Activated CD4-positive, alpha-beta T cell treated with anti-CD3 and anti-CD28 coated beads for 36 hours (primary cell): ENCODE results near the gene LRRC4C. TPM values are rescaled to one million over a fixed set of nuclear protein-coding genes. Genes with fewer than 3 reads are reported as not detected.
"Not testable (repeated sequence)": the region's sequence is repeated elsewhere in the genome, so short reads cannot be mapped to it uniquely, and the experiment has no call there.

Experiments used
- ATAC-seq: fragments of 200-7000 bp; cut with Tn5 transposase; one replicate; pipeline ENCODE4 v1.10.0; 2021; ENCODE audit warnings: mild to moderate bottlenecking, moderate library complexity
- CTCF ChIA-PET: fragments of 350-600 bp; sonication (Branson Sonifier 250); formaldehyde crosslinking; loops from one replicate; lab custom pipeline; 2021; ENCODE audit warnings: antibody characterized with exemption; lab: Charles Lee
- POLR2A ChIA-PET: fragments of 350-600 bp; sonication (Branson Sonifier 250); formaldehyde crosslinking; loops from one replicate; lab custom pipeline; 2021; ENCODE audit warnings: antibody characterized with exemption, inconsistent platforms; lab: Charles Lee
- DNase-seq: peaks from one replicate; pipeline ENCODE4 v3.0.0-alpha.2; 2020
- H3K27ac Mint-ChIP-seq: one replicate; pipeline ENCODE4 v1.8.0; 2021; ENCODE audit warnings: mixed read lengths
- H3K27me3 Mint-ChIP-seq: one replicate; pipeline ENCODE4 v1.8.0; 2021; ENCODE audit warnings: mixed read lengths
- H3K36me3 Mint-ChIP-seq: one replicate; pipeline ENCODE4 v1.8.0; 2021; ENCODE audit warnings: low read depth, mixed read lengths
- H3K4me1 Mint-ChIP-seq: one replicate; pipeline ENCODE4 v1.8.0; 2021; ENCODE audit warnings: mixed read lengths
- H3K4me3 Mint-ChIP-seq: one replicate; pipeline ENCODE4 v1.8.0; 2021; ENCODE audit warnings: mild to moderate bottlenecking, moderate library complexity, mixed read lengths
- H3K9me3 Mint-ChIP-seq: one replicate; pipeline ENCODE4 v1.8.0; 2021; ENCODE audit warnings: low read depth, mixed read lengths
- intact Hi-C, 2 experiments: fragments of 100-400 bp; cut with DNase I in 1 of 2; cut with micrococcal nuclease in 1 of 2; formaldehyde crosslinking; loops; one replicate each; pipeline versions ENCODE4 v1.14.2 to v1.15.1; 2022 to 2024; cut with DNase I, micrococcal nuclease
- total RNA-seq, 2 experiments: library from RNA; stranded (reverse); gene quantifications; one replicate each; pipeline ENCODE4 v1.2.3, GENCODE V29; 2021

Gene LRRC4C
- total RNA-seq, 2 experiments from 2014 or later = not detected

DNA sequence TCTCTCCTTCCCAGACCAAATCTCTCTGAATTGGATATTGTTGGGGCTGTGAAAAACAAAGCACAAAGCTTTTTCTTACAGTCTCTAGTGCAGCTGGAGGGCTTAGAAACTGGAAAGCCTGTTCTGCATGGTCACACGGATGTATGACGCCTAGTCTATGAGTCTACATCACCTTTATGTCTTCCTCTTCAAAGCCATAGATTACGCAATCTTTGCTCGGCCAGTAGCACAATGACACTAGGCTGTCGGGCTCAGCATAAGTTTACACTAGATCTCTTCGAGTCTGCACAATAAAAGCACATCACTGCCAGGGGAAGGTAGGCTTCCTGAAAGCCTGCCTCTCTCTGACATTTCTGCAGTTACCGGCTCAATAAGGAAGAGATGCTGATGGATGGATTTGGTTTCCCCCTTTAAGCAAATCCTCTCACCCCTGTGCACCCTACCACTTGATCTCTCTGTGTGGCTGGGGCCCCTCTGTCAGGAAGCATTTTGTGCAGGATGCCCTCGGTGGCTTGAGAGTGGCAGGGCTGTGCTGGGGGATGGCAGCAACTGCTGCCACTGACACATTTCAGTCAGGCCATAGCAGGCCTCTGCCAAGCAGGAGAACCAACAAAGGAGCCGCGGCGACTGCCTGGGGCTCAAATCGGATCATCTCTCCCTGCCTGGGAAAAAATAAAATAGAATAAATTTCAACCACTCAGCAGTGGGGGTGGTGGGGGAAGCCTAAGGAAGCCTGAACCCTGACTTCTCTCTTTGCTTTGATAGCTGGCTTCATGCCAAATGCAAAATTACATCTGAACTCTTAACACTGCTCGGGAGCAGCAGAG is 1272.8 kb downstream of the LRRC4C start:
- Mint-ChIP-seq H3K36me3 (no peaks in the 10 kb centered on the region), H3K27ac (no peak overlapping the region), H3K4me1 (no peaks in the 10 kb centered on the region), H3K4me3 (no peak overlapping the region), H3K27me3 (no peaks in the 10 kb centered on the region), H3K9me3 (peaks cover 5% of the 10 kb centered on the region)
- no peak for DNase-seq
- intact Hi-C loops = no loop called here
- ChIA-PET CTCF (no interaction called here), POLR2A (no interaction called here)
- no peak for ATAC-seq

DNA sequence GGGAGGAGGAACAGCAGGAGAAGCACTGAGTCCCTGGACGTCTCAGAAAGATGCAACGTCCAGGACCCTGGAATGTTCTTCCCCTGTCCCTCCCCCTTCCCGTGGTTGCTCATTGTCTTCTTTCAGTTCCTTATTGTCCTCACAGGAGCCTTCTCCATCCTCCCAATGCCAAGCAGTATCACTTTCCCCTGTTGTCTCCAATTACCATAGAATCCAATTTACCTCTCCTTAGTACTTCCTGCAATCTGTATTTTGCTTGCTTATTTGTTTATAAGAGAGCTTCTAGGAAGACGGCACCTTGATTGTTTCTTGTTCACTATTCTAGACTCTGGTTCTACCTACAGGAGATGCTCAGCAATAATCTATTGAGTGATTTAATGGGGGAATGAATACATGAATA is 1273.7 kb downstream of the LRRC4C start:
- H3K4me3 Mint-ChIP-seq = no peak overlapping the region
- ATAC-seq = no peak
- H3K27me3 Mint-ChIP-seq = no peaks in the 10 kb centered on the region
- no peaks in the 10 kb centered on the region for H3K4me1 Mint-ChIP-seq
- ChIA-PET CTCF (no interaction called here), POLR2A (no interaction called here)
- intact Hi-C loops = no loop called here
- H3K27ac Mint-ChIP-seq = no peak overlapping the region
- no peaks in the 10 kb centered on the region for H3K36me3 Mint-ChIP-seq
- H3K9me3 Mint-ChIP-seq = peaks cover 5% of the 10 kb centered on the region
- DNase-seq = no peak

DNA sequence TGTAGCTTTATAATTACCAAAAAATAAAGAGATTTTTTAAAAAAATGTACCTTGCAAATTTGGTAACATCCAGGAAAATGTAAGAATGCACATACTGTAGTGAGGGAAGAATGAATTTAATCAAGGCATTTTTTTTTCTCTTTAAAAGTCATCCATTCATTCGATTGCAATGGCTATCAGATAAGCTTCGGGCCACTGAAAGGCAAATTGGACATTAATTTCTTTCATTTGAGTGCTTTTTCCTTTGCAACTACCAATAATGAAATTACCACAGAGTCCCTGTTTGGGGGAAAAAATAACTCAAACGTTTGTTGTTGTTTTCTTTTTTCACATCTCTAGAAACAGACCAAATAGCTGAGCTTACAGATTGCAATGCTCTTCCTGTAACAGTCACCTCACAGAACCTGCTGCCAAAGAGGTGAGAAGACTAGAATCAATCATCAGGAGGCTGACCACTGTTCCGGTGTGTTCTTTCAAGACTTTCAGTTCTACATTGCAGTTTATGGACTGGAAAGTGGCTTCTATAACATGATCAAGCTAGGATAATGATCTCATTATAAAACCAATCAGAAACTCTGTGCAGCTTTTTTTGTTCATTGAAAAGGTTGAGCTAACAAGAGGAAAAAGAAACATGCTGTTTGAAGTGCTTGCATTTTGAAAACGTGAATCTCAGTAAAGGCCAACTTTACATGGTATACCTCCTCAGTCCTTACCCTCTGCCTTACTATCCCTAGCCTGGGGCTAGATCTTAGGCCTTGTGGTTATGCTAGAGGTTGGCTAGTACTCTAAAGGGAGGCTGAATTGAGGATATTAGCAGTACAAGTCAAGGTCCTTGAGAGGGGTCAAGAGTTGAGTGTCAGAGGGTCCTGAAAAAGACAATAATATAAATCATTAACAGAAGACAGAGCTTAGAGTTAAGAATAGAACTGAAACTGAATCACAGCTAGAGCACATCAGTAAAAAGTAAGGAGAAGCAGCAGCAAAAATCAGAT is 1276.1 kb downstream of the LRRC4C start:
- peaks cover 5% of the 10 kb centered on the region for H3K9me3 Mint-ChIP-seq
- H3K27me3 Mint-ChIP-seq = no peaks in the 10 kb centered on the region
- intact Hi-C loops = no loop called here
- H3K4me1 Mint-ChIP-seq = no peaks in the 10 kb centered on the region
- DNase-seq (no peak), ATAC-seq (no peak)
- H3K4me3 Mint-ChIP-seq = no peak overlapping the region
- H3K27ac Mint-ChIP-seq = no peak overlapping the region
- POLR2A ChIA-PET = no interaction called here
- H3K36me3 Mint-ChIP-seq = no peaks in the 10 kb centered on the region
- CTCF ChIA-PET = interaction anchor here (0.6 kb wide), 2 partner anchors 513 to 767 kb away, joined by 3 read pairs; no protein-coding TSS in a partner anchor

GRCh38 chr11:40179541-40179940 is 1279.9 kb downstream of the LRRC4C start:
- intact Hi-C loops = no loop called here
- DNase-seq = no peak
- CTCF ChIA-PET = no interaction called here
- ATAC-seq = no peak
- Mint-ChIP-seq H3K4me1 (no peaks in the 10 kb centered on the region), H3K9me3 (peaks cover 3% of the 10 kb centered on the region), H3K36me3 (no peaks in the 10 kb centered on the region), H3K27me3 (no peaks in the 10 kb centered on the region), H3K4me3 (no peak overlapping the region), H3K27ac (no peak overlapping the region)
- POLR2A ChIA-PET = no interaction called here

DNA sequence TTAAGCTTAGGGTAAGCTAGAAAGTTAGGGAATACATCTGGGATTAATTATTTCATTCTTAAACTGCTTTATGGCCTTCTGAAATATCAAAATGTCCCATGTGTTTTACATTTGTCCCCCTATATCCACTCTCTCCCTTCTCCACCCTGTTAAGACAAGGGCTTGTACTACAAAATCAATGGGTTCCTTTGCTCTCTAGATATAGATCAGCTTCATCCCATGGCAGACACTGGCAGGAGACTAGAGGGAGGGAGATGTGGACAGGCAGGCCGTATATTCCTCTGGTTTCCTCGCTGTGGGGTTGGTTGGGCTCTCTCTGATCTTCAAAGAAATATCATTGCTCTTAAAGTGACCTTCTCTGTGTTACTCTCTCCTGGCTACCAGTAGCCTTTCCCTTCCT is 1281.0 kb downstream of the LRRC4C start:
- Mint-ChIP-seq H3K9me3 (peaks cover 3% of the 10 kb centered on the region), H3K27me3 (no peaks in the 10 kb centered on the region), H3K27ac (no peak overlapping the region), H3K4me3 (no peak overlapping the region), H3K36me3 (no peaks in the 10 kb centered on the region), H3K4me1 (no peaks in the 10 kb centered on the region)
- ChIA-PET POLR2A (no interaction called here), CTCF (no interaction called here)
- no peak for ATAC-seq
- DNase-seq = no peak
- intact Hi-C loops = no loop called here

DNA sequence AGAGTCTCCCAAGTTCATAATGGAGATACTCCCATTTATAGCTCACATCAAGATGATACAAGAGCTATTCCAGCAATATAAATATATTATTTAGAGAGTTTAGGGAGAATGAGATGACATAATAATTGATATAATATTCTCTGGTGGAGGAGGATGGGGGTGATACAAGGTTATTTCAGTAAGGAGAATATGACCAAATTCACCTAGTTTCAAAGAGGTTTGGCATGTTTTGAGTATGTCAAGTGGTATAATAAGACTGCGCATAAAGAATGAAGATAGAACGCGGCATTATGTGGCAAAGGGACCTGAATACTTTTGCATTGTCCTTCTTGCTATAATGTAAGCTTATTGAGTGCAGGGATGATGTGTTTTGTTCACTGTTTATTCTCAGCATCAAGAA is 1283.5 kb downstream of the LRRC4C start:
- no peaks in the 10 kb centered on the region for H3K4me1 Mint-ChIP-seq
- H3K27me3 Mint-ChIP-seq = no peaks in the 10 kb centered on the region
- ChIA-PET POLR2A (no interaction called here), CTCF (no interaction called here)
- intact Hi-C loops = no loop called here
- H3K27ac Mint-ChIP-seq = no peak overlapping the region
- H3K4me3 Mint-ChIP-seq = no peak overlapping the region
- DNase-seq = no peak
- no peak for ATAC-seq
- H3K36me3 Mint-ChIP-seq = no peaks in the 10 kb centered on the region
- peaks cover 3% of the 10 kb centered on the region for H3K9me3 Mint-ChIP-seq

DNA sequence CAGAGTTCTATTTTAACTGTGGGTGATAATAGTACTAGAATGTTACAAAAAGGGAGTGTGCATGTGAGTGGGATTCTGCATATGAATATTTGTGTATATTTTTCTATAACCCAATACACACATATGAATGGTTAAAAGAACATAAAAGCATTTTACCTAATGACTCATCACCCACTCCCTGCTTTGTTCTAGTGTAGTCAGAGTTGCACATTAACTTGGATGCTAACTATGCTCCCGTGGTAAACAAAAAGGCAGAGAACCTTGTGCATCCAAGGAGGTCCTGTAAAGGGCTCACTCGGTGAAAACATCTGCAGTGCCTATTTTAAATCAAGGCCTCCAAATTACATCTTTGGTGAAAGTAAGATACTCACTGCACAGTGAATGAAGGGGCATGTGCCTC is 1289.4 kb downstream of the LRRC4C start:
- ChIA-PET CTCF (interaction anchor here (0.7 kb wide), 1 partner anchor 792 kb away, joined by 3 read pairs; no protein-coding TSS in a partner anchor), POLR2A (no interaction called here)
- Mint-ChIP-seq H3K27me3 (no peaks in the 10 kb centered on the region), H3K9me3 (peaks cover 11% of the 10 kb centered on the region), H3K27ac (no peak overlapping the region), H3K4me1 (no peaks in the 10 kb centered on the region), H3K36me3 (no peaks in the 10 kb centered on the region), H3K4me3 (no peak overlapping the region)
- DNase-seq (no peak), ATAC-seq (no peak)
- intact Hi-C loops = no loop called here

DNA sequence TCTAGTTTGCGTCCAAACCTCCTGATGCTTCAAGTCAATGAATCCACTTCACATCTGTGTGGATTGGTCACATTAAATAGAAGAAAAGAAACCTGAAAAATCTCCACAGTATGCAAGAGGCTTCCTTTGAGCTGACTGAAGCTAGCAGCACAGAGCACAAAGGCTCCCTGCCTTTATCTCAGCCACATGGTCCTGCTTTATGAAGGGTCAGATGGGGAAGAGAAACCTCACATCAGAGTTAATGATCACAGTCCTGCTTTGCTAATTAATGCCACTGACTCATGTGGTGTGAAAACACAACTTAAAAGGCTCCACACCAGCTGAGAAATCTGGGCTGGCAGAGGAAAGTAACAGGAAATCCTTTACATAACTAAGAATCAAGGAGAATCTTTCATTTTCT is 1291.0 kb downstream of the LRRC4C start:
- Mint-ChIP-seq H3K9me3 (peaks cover 13% of the 10 kb centered on the region), H3K27ac (no peak overlapping the region), H3K36me3 (no peaks in the 10 kb centered on the region), H3K27me3 (no peaks in the 10 kb centered on the region), H3K4me3 (no peak overlapping the region), H3K4me1 (no peaks in the 10 kb centered on the region)
- ATAC-seq (no peak), DNase-seq (no peak)
- intact Hi-C loops = no loop called here
- POLR2A ChIA-PET = no interaction called here
- CTCF ChIA-PET = interaction anchor here (0.7 kb wide), 1 partner anchor 9 kb away, joined by 4 read pairs; no protein-coding TSS in a partner anchor

DNA sequence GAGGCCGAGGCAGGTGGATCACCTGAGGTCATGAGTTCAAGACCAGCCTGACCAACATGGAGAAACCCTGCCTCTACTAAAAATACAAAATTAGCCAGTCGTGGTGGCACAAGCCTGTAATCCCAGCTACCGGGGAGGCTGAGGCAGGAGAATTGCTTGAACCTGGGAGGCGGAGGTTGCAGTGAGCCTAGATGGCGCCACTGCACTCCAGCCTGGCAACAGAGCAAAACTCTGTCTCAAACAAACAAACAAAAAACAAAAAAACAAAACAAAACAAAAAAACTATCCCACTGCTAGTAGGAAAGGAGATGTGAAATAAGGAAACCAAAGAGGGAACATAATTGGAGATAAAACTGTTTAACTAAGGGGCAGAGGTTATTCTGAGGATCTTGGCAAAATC is 1291.6 kb downstream of the LRRC4C start:
- ATAC-seq, H3K4me3 Mint-ChIP-seq, intact Hi-C loops, H3K4me1 Mint-ChIP-seq, DNase-seq, POLR2A ChIA-PET, H3K27me3 Mint-ChIP-seq, H3K36me3 Mint-ChIP-seq, H3K27ac Mint-ChIP-seq: not testable (repeated sequence)
- CTCF ChIA-PET = interaction anchor here (0.6 kb wide), 1 partner anchor 209 kb away, joined by 3 read pairs; no protein-coding TSS in a partner anchor
- H3K9me3 Mint-ChIP-seq = peaks cover 13% of the 10 kb centered on the region

GRCh38 chr11:40166892-40167291 is 1292.6 kb downstream of the LRRC4C start:
- H3K4me3 Mint-ChIP-seq = no peak overlapping the region
- ChIA-PET POLR2A (no interaction called here), CTCF (no interaction called here)
- no peaks in the 10 kb centered on the region for H3K27me3 Mint-ChIP-seq
- intact Hi-C loops = no loop called here
- H3K27ac Mint-ChIP-seq = no peak overlapping the region
- H3K9me3 Mint-ChIP-seq = peaks cover 13% of the 10 kb centered on the region
- no peaks in the 10 kb centered on the region for H3K4me1 Mint-ChIP-seq
- no peaks in the 10 kb centered on the region for H3K36me3 Mint-ChIP-seq
- DNase-seq (no peak), ATAC-seq (no peak)

DNA sequence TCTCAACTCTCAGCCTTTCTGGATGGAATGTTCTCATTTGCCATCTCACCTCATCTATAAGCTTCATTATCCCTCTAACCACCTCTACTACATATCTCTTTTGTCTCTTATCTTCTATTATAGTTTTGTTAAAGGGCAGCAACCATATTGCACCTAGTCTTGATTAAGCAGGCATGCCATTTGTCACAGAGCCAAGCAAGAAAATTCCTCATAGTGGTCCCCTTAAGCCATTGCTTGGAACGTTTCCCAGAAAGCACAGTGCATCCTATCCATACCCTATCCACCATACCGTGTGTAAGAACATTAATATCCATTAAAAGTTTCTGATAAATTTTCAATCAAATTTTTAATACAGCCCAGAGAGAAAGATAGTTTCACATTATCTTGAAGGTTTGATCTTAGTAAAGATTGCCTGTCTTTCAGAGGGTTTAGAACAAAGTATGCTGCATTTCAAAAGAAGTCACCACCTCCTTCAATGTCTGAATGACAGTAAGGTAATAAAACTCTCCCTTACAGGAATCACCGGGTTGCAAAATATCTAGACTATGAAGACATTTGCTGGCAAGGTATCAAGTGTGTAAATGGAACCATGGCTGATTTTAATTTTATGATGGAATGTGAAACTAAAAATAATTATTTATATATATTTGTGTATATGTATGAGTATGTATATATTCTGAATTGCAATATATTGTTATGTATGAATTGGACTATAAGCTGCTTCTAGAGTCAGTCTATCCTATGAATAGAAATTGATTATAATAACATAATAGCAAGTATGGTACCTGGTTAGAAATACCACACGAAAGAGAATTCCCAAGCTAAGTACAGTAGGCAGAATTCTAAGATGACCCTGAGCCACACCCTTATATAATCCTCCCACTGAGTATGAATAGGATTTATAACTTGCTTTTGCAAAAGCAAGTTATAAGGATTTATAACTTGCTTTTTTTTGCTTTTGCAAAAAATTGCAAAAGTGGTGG is 1296.3 kb downstream of the LRRC4C start:
- CTCF ChIA-PET = no interaction called here
- H3K4me1 Mint-ChIP-seq = no peaks in the 10 kb centered on the region
- ATAC-seq (no peak), DNase-seq (no peak)
- intact Hi-C loops = no loop called here
- H3K9me3 Mint-ChIP-seq = peaks cover 15% of the 10 kb centered on the region
- H3K27ac Mint-ChIP-seq = no peak overlapping the region
- H3K36me3 Mint-ChIP-seq = no peaks in the 10 kb centered on the region
- H3K4me3 Mint-ChIP-seq = no peak overlapping the region
- H3K27me3 Mint-ChIP-seq = no peaks in the 10 kb centered on the region
- POLR2A ChIA-PET = no interaction called here
